GM18873 (cell line): ENCODE measurements around the gene CWC15.
"Not testable (repeated sequence)": the region's sequence is repeated elsewhere in the genome, so short reads cannot be mapped to it uniquely, and the experiment has no call there.

Experiments used
- ATAC-seq: cut with Tn5 transposase; IDR thresholded peaks from one replicate; pipeline ENCODE4 v1.9.1; 2021; ENCODE audit warnings: mild to moderate bottlenecking, moderate library complexity, moderate number of reproducible peaks; ENCODE audit not compliant: unreplicated experiment, low FRiP score

Gene CWC15

GRCh38 chr11:94956963-94957362, 16.4 kb downstream of the CWC15 start:
- ATAC-seq = no peak

- ATAC-seq = no peak
Observed at GRCh38 chr11:94954753-94955152, 18.6 kb downstream of the CWC15 start.

- ATAC-seq = no peak
Observed at GRCh38 chr11:94948070-94948617, 25.2 kb downstream of the CWC15 start.

DNA sequence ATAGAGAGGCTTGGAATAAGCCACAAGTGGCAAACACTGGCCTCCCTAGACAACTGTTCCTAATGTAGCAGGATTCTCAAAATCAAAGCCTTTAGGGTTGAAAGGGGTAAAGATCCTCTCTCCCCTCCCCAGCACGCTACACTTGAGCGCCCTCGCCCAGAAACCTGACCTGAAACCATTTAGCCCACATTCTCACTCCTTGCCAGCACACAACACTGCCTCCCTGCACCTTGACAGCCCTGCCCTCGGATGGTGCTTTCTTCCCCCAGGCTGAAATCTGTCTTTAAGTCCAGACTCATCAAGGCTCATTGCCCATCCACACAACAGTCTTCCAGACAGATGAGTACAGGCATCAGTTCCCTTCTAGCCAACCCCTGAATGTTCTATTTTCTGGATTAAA, 26.5 kb downstream of the CWC15 start:
- no peak for ATAC-seq

- ATAC-seq = no peak
Observed at GRCh38 chr11:94941131-94941530, 32.2 kb downstream of the CWC15 start.

DNA sequence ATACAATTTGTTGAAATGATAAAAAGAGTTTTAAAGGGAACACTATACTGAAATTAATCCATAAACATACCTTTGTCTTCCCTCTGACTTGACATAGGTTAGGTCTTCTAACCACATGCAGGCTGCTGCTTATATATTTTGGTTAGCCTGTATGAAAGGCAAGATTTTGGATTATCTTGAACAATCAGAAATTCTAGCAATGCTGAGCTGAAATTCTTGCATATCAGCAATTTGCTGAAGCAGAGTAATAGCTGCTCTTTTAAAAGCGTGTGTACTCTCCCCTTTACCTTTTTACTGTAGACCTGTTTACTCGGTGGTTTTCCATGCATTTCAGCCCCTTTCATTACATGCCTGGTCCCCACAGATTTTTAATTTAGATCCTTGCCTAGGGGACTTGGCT, 34.0 kb downstream of the CWC15 start:
- ATAC-seq = no peak

DNA sequence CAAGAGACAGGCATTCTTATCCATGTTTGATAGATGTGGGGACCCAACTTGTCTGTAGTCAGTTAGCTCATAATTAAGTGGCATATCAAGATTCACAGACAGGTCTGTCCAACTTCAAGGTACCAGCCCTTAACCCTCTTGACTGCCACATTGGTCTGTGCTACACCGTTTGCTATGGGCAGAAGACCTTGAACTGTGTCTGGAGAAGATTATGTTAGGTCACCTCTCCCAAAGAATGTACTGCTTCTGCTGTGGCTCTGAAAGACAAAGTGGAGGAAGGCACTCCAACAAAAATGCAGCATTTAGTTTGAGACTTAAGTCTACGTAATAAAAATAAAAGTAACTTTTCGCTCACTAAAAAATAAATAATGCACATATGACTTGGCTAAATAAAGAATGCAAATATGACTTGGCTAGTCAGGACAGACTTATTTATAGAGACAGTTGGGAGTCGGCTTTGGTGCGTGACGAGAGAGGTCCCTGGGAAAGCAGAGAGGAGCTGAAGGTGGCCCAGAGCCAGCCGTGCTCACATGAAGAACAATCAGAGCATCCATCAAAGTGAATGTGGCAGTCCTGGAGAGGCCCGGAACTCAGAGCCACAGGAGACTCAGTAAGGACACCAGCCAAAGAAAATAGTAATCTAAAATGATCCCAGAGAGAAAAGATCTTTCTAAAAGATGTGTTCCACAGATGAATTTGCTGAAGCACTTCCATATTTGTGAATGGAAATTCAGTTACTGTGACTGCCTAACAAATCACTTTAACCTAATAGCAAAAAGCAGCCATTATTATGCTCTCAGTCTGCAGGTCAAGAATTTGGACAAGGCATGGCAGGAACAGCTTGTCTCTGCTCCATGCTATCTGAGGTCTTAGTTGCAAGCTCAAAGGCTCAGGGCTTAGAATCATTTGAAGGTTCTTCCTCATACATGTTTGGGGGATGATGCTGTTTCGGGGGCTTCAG, 35.0 kb downstream of the CWC15 start:
- no peak for ATAC-seq

DNA sequence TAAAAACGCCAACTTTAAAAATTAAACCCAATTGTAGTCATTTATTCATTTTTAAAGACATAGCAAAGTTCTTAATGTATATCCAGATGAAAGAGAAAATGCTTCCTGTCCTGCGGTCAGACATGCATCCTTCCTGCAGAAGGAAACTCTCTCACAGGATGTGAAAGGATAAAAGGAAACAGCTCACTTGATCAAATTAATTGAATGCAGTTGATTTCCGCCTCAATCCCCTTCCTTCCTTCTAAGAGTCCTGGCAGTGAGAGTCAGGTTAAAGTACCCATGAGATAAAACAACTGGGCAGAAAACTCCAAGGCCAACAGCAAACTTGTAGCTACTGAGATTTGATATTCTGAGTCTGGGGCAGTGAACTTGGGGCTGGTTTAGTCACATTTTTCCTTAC, 38.5 kb downstream of the CWC15 start:
- ATAC-seq = no peak

DNA sequence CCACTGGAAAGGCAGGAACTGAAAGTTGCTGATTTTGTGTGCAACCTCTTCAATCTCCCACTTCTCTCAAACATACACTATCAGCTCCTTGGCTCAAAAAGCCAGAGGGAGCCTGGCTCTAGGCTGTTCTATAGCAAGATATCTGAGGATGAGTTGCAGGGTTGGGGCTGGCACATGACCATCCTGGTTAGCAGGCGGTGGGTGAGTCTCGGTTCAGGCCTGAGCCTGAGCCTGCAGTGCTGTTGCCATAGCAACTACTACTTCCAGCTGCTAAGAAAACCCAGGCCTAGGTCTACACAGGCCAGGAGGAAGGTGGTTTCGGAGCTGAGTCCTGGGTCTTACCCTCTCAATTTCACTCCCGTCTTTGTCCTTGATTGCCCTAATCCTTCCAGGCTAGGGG, 39.0 kb downstream of the CWC15 start:
- ATAC-seq = no peak

DNA sequence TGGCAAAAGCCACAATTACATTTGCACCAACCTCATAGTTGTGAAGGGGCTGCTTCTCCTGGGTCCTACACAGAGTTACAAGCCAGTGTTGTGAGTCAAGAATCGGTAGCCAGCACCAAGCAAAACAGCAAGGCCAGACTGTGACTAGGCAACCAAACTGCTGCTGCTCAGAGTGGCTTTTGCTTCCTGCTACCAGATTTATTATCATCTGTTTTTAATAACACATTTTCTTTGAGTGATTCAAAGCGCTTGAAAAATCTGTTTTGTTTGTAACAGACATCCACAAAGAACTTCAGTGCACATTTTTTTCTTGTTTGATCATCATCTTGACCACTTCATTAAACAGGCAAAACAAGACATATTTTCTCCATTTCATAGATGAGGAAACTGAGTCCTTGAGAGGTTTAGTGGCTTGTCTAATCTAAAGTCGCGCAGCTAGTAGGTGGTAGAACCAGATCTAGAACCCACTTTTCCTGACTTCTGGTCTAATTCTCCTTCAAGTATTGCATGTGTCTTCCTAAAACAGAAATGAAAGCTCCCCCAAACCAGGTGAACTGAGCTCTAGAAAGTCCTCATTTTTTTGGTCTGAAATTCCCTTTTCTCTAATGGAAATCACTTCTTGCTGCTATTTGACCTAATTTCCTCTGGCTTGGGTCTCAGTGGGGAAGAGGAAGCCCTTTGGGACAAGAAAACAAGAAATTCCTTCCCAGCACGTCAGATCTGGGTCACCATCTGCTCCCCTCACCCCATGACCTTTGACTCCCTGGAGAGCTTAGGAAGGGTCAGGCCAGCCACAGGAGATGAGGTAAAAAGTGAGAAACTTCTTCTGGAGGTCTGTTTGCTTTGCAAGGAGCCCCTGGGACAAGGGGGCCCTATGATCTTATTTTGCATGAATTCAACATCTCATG, 39.9 kb downstream of the CWC15 start:
- ATAC-seq = no peak

DNA sequence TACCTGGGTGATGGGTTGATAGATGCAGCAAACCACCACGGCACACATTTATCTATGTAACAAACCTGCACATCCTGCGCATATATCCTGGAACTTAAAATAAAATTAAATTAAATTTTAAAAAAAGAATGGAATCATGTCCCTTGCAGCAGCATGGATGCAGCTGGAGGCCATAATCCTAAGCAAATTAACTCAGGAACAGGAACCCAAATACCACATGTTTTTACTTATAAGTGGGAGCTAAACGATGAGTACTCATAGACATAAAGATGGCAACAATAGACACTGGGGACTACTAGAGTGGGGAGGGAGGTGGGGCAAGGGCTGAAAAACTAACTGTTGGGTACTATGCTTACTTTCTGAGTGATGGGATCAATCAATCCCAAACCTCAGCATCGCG, 40.9 kb downstream of the CWC15 start:
- no peak for ATAC-seq

GRCh38 chr11:94932072-94932471, 41.3 kb downstream of the CWC15 start:
- ATAC-seq = not testable (repeated sequence)

GRCh38 chr11:94928117-94928990, 45.0 kb downstream of the CWC15 start:
- ATAC-seq = no peak

- no peak for ATAC-seq
Observed at GRCh38 chr11:94926698-94927237, 46.6 kb downstream of the CWC15 start.

GRCh38 chr11:94926271-94926625, 47.1 kb downstream of the CWC15 start:
- ATAC-seq = peak; percentile 3

- ATAC-seq = peak; percentile 75
Observed at GRCh38 chr11:94925422-94926270, 47.7 kb downstream of the CWC15 start.

DNA sequence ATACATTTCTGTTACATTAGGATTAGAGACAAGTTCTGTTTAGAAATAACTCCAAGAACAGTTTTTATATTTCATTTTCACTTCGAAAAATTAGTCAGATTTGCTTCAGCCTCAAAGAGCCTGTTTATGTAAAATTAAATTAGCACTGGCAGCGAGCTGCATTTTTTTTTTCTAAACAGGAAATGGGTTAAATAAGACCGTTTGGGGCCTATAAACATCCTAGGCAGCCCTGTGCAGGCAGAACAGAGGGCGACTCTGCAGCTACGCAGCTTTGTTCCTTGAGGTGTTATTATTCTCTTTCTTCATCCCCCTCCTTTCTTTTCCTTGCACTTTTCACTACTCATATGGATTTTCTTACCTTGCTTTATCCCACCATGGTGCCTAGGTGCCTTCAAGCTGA, 48.7 kb downstream of the CWC15 start:
- ATAC-seq = no peak

DNA sequence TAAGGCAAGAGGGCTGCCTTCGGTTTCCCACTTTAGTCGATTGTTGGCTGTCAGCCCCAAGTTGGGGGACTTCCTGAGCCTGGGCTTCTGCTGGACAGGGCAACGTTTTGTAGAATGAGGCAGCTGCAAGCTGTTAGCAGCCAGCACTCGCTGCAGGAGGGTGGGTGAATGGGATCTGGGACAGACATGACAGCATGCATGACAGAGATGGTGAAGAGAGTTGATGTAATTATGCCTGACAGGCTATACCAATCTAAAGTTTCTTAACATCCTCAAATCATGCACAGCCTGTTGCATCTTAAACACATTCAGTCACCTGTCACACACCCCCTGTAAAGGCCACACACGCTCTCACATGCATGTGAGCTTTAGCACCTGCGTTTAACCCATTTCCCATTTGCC, 49.2 kb downstream of the CWC15 start:
- no peak for ATAC-seq

- no peak for ATAC-seq
Observed at GRCh38 chr11:94923004-94923334, 50.4 kb downstream of the CWC15 start.
